Measurements from ENCODE around the gene C3orf38. TPM values are rescaled to one million over a fixed set of nuclear protein-coding genes. Genes with fewer than 3 reads are reported as not detected.
"Not testable (repeated sequence)": the region's sequence is repeated elsewhere in the genome, so short reads cannot be mapped to it uniquely, and the experiment has no call there.

The C3orf38 gene
- total RNA-seq: 10 to 100 TPM; 37.3 to 41.7 TPM

DNA sequence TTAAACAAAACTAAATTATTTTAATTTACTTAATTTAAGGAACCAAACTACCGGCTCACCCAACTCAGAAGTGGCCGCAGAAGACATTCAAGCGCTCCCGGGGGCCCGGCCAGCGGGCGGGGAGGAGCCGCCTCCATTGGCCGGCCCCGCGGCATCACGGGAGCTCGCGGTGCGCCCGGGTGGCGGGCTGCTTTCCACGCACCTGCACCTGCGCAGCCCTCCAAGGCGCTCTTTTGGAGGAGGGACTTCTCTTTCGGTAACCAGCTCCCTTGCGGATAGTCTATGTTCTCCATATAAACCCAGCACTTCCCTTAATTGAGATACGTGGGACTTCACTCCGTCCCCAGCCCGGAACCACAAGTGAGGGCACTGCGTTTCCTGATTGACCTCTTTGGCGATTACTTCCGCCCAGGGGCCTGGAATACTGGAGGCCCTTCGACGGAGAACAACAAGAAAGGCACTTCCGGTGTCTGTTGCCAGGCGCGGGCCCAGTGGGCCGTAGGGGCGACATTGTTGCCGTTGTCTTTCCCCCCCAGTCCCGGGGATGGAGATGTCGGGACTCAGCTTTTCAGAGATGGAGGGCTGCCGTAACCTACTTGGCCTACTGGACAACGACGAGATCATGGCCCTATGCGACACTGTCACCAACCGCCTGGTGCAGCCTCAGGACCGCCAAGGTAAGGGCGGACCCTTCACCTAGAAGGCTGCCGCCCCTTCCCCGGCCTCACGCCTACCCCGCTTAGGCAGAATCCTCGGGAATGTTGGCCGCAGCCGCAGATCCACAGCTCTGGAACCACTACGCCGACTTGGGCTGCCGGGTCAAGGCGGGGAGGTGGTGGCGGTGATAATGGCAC is at the start of gene C3orf38:
TSS of gene C3orf38 (plus strand) at position 451 of the 854 bp plus-strand sequence. CDS start at position 545, 94 bp downstream.
- ATAC-seq (replicated peaks in 1 of 2) (peak; percentile 89 to 93), DNase-seq (peak; percentile 85)
- H3K27ac Mint-ChIP-seq: peak within 1 kb of the TSS; percentile 99
- peaks cover 47% of the 10 kb centered on the region for H3K4me1 Mint-ChIP-seq (ENCODE audit: low read depth)
- H3K9me3 Mint-ChIP-seq: no peaks in the 10 kb centered on the region
- H3K4me3 Mint-ChIP-seq: peak within 1 kb of the TSS; percentile 95 to 97
- peaks cover 4 to 10% of the 10 kb centered on the region in 2 donors for H3K36me3 Mint-ChIP-seq (ENCODE audit: insufficient read depth in 2 of 2)
- peaks cover 5% of the 10 kb centered on the region for H3K27me3 Mint-ChIP-seq (ENCODE audit: low read depth)

DNA sequence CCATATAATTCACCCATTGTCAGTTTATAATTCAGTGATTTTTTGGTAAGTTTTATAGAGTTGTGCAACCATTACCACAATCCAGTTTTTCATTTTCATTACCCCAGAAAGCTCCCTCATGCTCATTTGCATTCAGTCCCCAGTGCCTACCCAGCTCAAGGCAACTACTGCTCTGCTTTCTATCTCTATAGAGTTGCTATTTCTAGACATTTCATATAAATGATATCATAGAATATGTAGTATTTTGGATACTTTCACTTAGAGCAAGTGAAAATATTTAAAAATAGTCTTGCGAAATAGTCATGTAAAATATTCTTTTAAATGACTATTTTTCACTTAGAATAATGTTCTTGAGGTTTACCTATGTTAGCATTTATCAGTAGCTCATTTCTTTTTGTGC is 48.6 kb upstream of the C3orf38 start:
- Mint-ChIP-seq H3K4me3 (no peak overlapping the region), H3K27ac (no peak overlapping the region), H3K36me3 (ENCODE audit: insufficient read depth in 2 of 2) (peaks cover 17 to 45% of the 10 kb centered on the region in 2 donors), H3K4me1 (ENCODE audit: low read depth) (peaks cover 9% of the 10 kb centered on the region), H3K27me3 (ENCODE audit: low read depth) (no peaks in the 10 kb centered on the region), H3K9me3 (peaks cover 5 to 16% of the 10 kb centered on the region in 2 donors)
- DNase-seq: no peak
- no peak for ATAC-seq (replicated peaks in 1 of 2)

DNA sequence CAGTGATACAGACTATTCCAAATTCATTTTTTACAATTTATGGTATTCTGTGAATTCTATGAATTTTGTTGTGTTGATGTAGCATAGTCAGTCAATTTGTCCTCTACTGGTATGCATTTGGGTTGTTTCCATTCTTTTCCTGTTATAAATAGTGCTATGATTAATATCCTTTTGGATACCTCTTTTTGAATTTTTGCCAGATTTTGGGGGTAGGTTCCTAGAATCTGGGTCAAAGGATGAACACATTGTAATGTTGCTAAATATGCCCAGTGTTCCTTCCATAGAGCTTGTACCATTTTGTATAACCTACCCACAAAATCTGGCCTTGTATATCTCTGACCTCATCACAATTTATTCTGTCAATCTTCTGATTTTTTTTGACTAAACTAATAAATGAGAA is 44.4 kb upstream of the C3orf38 start:
- no peak overlapping the region for H3K4me3 Mint-ChIP-seq
- H3K4me1 Mint-ChIP-seq (ENCODE audit: low read depth): peaks cover 24% of the 10 kb centered on the region
- H3K27ac Mint-ChIP-seq: no peak overlapping the region
- H3K36me3 Mint-ChIP-seq (ENCODE audit: insufficient read depth in 2 of 2): peaks cover 7 to 16% of the 10 kb centered on the region in 2 donors
- H3K9me3 Mint-ChIP-seq: peaks cover 1 to 6% of the 10 kb centered on the region in 2 donors
- DNase-seq (no peak), ATAC-seq (replicated peaks in 1 of 2) (no peak)
- no peaks in the 10 kb centered on the region for H3K27me3 Mint-ChIP-seq (ENCODE audit: low read depth)

DNA sequence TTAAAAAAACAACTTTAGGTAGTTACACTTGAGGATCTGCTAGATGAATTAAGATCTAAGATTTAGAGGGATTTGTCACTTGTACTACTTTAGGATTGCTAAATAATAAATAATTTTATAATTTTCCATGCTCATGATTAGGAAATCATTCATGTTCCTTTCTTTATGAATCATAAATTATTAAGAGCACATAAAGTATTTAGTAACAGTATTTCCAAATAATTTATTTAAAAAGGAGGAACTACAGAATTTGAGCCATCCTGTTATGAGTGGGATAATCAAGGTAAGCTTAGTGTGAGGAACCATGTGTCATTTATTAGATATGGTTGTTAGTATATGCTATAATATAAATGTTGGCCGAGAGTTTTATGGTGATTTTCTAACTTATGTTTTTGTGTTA is 37.5 kb upstream of the C3orf38 start:
- DNase-seq (no peak), ATAC-seq (replicated peaks in 1 of 2) (no peak)
- Mint-ChIP-seq H3K9me3 (no peaks in the 10 kb centered on the region), H3K4me3 (no peak overlapping the region), H3K27ac (no peak overlapping the region), H3K36me3 (ENCODE audit: insufficient read depth in 2 of 2) (peaks cover 2 to 9% of the 10 kb centered on the region in 2 donors), H3K4me1 (ENCODE audit: low read depth) (peaks cover 34% of the 10 kb centered on the region), H3K27me3 (ENCODE audit: low read depth) (no peaks in the 10 kb centered on the region)

DNA sequence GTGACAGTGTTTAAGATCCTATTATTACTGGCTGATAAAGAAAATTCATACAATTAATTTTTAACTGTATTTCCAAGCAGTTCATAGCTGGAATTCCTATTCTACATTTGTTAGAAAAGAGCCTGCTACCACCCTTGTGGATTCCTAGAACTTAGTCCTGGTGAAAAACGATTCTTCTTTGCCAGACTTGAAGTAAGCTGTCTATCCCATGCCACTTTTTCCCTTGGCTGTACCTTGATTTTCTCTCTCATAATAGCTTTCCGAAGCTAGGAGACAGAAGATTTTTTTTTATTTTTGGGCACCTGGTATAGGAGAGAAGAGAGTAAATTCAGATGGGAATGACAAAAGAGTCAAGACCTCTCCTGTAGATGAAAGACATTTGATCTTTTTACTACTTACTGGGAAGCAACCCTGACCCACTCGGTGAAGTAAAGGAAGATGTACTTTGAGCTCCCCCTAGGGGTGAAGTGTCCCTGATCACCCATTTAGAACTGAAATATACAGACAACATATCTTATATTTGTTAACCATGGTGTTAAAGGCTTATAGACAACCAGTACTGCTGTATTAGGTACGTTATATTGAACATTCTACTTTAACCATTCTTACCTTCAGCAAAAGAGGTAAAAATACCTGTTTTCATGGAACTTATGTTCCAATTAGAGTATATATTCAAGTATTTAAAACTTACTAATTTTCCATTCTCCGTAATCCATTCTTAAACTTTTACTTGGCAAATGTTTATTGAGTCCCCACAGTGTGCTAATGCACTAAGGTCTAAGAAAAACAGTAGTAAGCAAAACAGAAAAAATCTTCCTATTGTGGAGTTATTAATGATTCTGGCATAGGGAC is 36.2 kb upstream of the C3orf38 start:
- Mint-ChIP-seq H3K36me3 (ENCODE audit: insufficient read depth in 2 of 2) (peaks cover 7 to 18% of the 10 kb centered on the region in 2 donors), H3K9me3 (no peaks in the 10 kb centered on the region), H3K4me3 (no peak overlapping the region), H3K4me1 (ENCODE audit: low read depth) (peaks cover 34% of the 10 kb centered on the region), H3K27me3 (ENCODE audit: low read depth) (no peaks in the 10 kb centered on the region), H3K27ac (peak overlapping the region; percentile 54)
- DNase-seq: peak; percentile 51 to 70
- ATAC-seq (replicated peaks in 1 of 2): peak; percentile 52 to 61

DNA sequence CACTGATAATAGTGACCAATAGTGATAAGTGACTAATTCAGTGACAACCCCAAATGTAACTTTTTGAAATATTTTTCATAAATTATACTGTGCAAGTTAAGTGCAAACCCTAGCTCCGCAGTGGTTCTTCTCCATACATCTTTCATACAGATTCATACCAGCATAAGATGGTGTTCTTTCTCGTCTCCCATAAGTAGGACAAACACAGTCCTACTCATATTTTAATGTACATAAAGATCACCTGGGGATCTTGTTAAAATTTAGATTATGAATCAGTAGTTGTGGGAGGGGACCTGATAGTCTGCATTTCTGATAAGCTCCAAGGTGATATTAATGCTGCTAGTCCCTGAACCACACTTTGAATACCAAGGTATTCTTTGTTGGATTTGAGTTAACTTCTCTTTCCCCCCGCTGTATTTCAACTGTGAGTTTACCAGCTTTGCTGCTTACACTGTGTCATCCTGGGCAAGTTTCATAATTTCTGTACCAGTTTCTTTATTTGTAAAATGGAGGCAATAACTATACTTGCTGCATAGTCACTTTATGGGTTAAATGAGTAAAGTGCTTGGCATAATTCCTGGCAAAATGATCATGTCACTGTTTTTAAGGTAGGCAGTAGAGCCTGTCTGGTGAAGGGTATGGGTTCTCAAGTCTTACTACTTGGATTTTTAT is 34.7 kb upstream of the C3orf38 start:
- Mint-ChIP-seq H3K27ac (peak overlapping the region; percentile 85), H3K36me3 (ENCODE audit: insufficient read depth in 2 of 2) (peaks cover 7 to 18% of the 10 kb centered on the region in 2 donors), H3K4me1 (ENCODE audit: low read depth) (peaks cover 29% of the 10 kb centered on the region), H3K9me3 (no peaks in the 10 kb centered on the region), H3K27me3 (ENCODE audit: low read depth) (no peaks in the 10 kb centered on the region), H3K4me3 (peak overlapping the region in 1 of 2 donors; percentile 71)
- ATAC-seq (replicated peaks in 1 of 2) (peak; percentile 92 to 96), DNase-seq (peak in 1 of 2 donors; percentile 12)

DNA sequence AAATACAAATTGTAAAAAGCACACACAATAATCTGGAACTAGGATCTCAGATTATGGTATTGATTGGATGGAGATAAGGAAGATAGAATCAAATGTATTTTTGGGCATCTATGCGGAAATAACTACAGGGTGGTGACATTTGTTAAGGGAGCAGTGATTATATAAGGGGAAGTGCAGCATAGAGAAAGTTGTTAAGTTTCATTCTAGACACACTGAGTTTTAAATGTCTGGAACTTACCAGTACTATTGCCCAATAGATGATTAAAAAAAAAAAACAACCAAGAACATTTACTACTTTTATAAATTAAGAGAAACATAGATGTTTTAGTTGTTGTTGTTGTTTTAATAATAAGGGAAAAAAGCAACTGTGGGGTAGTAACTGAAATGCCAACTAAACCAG is 32.1 kb upstream of the C3orf38 start:
- no peaks in the 10 kb centered on the region for H3K27me3 Mint-ChIP-seq (ENCODE audit: low read depth)
- H3K27ac Mint-ChIP-seq: no peak overlapping the region
- no peaks in the 10 kb centered on the region for H3K9me3 Mint-ChIP-seq
- H3K4me1 Mint-ChIP-seq (ENCODE audit: low read depth): peaks cover 29% of the 10 kb centered on the region
- DNase-seq (no peak), ATAC-seq (replicated peaks in 1 of 2) (no peak)
- H3K4me3 Mint-ChIP-seq: no peak overlapping the region
- H3K36me3 Mint-ChIP-seq (ENCODE audit: insufficient read depth in 2 of 2): peaks cover 7 to 25% of the 10 kb centered on the region in 2 donors

DNA sequence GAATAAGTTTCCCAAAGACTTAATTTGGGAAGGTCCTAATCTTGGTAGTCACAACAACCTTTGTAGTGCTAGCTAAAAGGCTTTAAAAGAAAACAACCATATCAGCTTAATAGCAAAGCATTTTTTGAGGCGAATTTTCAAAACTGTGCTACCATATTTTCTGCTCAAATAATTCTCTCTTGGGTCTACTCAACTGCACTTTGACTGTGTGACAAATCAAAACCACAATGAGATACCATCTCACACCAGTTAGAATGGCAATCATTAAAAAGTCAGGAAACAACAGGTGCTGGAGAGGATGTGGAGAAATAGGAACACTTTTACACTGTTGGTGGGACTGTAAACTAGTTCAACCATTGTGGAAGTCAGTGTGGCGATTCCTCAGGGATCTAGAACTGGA is 31.2 kb upstream of the C3orf38 start:
- ATAC-seq (replicated peaks in 1 of 2); H3K4me3 Mint-ChIP-seq; DNase-seq; H3K27me3 Mint-ChIP-seq (ENCODE audit: low read depth); H3K27ac Mint-ChIP-seq; H3K9me3 Mint-ChIP-seq: not testable (repeated sequence)
- peaks cover 29% of the 10 kb centered on the region for H3K4me1 Mint-ChIP-seq (ENCODE audit: low read depth)
- H3K36me3 Mint-ChIP-seq (ENCODE audit: insufficient read depth in 2 of 2): peaks cover 7 to 25% of the 10 kb centered on the region in 2 donors

DNA sequence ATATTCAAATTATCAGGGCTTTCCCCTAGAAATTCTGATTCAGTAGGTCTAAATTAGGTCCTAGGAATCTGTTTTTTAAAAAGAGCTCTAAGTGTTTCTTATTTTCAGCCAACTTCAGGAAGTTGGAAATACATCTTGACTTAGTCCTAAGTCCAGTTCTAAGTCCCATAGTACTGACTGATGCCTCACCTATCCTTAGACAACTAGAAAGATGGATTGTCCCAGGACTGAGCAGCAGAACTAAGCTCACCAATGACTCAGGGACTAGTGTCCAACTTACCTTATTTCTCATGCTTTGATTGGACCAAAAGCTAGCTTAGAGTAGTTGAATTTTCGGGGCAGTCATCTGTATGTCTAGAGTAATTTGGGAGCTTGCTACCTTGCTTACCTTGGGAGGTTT is 26.2 kb upstream of the C3orf38 start:
- Mint-ChIP-seq H3K27me3 (ENCODE audit: low read depth) (no peaks in the 10 kb centered on the region), H3K27ac (no peak overlapping the region), H3K4me3 (no peak overlapping the region), H3K36me3 (ENCODE audit: insufficient read depth in 2 of 2) (peaks cover 0 to 6% of the 10 kb centered on the region in 2 donors), H3K9me3 (no peaks in the 10 kb centered on the region), H3K4me1 (ENCODE audit: low read depth) (no peaks in the 10 kb centered on the region)
- ATAC-seq (replicated peaks in 1 of 2) (no peak), DNase-seq (no peak)

DNA sequence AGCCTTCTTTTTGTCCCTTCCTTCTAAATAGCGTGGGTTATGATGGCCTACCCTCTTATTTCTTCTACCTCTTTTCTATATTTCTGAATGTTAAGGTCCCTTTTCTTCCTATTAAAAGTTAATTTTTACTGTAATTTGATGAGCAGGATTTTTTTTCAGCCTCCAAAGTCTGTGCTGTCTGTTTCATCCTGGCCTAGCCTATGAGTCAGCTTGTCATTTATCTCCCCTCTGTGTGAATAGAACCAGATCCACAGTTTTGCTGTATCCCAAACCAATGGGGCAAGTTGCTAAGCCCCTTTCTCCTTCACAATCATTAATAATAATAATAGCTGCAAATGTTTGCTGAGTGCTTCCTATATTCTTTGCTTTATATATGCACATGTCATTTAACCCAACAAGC is 18.1 kb upstream of the C3orf38 start:
- ATAC-seq (replicated peaks in 1 of 2) (no peak), DNase-seq (no peak)
- H3K27me3 Mint-ChIP-seq (ENCODE audit: low read depth): no peaks in the 10 kb centered on the region
- peaks cover 11% of the 10 kb centered on the region for H3K4me1 Mint-ChIP-seq (ENCODE audit: low read depth)
- H3K36me3 Mint-ChIP-seq (ENCODE audit: insufficient read depth in 2 of 2): peaks cover 0 to 4% of the 10 kb centered on the region in 2 donors
- no peaks in the 10 kb centered on the region for H3K9me3 Mint-ChIP-seq
- no peak overlapping the region for H3K4me3 Mint-ChIP-seq
- no peak overlapping the region for H3K27ac Mint-ChIP-seq

DNA sequence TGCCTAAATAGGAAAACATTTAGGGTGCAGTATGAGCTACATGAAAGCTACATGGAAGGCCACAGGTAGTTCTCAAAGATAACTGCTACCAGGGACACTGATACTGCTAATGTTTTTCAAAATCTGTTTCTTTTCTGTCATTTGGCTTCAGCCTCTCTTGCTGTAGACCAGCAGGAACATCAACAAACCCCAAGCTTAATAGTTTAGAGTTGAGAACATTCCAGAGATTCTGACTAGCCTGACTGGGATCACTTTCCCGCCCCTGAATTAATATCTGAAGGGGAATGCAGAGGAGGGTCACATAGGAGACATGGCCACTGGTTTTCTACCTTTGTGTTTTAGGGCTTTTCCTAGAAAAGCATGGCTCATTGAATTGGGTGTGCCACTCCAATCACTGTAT is 16.9 kb upstream of the C3orf38 start:
- no peaks in the 10 kb centered on the region for H3K27me3 Mint-ChIP-seq (ENCODE audit: low read depth)
- no peak for DNase-seq
- H3K9me3 Mint-ChIP-seq: no peaks in the 10 kb centered on the region
- peak overlapping the region; percentile 6 for H3K27ac Mint-ChIP-seq
- H3K4me3 Mint-ChIP-seq: no peak overlapping the region
- H3K4me1 Mint-ChIP-seq (ENCODE audit: low read depth): peaks cover 11% of the 10 kb centered on the region
- ATAC-seq (replicated peaks in 1 of 2): no peak
- peaks cover 0 to 4% of the 10 kb centered on the region in 2 donors for H3K36me3 Mint-ChIP-seq (ENCODE audit: insufficient read depth in 2 of 2)

DNA sequence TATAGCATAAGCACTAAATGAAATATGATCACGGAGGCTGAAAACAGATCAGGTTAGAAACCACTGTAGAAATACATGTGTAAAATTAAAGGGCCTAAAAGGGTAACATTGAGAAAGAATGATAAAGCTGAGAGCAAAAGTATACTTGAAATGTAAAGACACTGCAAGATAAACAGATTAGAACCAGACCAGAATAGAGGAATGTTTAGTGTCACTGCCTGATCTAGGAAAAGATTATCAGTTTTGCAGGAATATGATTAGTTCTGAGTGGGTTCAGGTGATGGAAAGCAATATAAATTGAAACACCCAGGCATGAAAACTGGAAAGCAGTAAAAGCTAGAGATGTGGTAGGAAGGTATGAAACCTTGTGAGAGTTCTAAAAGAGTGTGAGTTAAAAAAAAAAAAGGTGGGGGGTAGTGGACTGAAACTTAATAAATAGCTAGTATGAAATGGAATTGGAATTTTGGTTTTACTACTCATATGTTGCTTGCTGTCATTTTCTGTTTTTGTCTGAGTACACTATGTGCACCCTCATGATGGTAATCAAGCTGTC is 16.0 kb upstream of the C3orf38 start:
- no peak for DNase-seq
- Mint-ChIP-seq H3K4me3 (no peak overlapping the region), H3K27me3 (ENCODE audit: low read depth) (no peaks in the 10 kb centered on the region)

More for the DNA sequence above, 16.0 kb upstream of the C3orf38 start:
- peaks cover 11% of the 10 kb centered on the region for H3K4me1 Mint-ChIP-seq (ENCODE audit: low read depth)
- H3K36me3 Mint-ChIP-seq (ENCODE audit: insufficient read depth in 2 of 2): peaks cover 0 to 8% of the 10 kb centered on the region in 2 donors
- H3K27ac Mint-ChIP-seq: peak overlapping the region; percentile 6
- ATAC-seq (replicated peaks in 1 of 2): peak in 1 of 2 donors; percentile 25
- H3K9me3 Mint-ChIP-seq: no peaks in the 10 kb centered on the region
